Measurements from ENCODE around the gene SERPIND1.

DNA sequence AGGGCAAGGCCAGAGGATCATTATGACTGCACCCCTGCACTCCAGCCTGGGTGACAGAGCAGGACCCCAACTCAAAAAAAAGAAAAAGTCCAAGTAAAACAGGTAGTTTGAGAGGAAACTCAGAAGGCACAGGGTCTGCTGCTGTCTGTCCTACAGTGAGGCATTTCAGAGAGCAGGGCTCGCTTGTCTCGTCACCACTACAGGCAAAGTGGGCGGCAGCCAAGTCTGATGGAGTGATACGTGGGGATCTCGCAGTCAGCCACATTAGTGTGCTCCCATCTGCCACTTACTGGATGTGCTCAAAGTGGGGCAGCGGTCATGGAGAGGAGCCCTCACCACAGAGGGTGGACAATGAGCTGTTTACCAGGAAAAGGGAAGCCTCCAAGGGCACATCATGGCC lies 42.6 kb downstream of the SERPIND1 start:
- no peak for TF ChIP-seq POLR2A (IDR thresholded peaks at IDR 0.05)
- TF ChIP-seq, protein P1, sequence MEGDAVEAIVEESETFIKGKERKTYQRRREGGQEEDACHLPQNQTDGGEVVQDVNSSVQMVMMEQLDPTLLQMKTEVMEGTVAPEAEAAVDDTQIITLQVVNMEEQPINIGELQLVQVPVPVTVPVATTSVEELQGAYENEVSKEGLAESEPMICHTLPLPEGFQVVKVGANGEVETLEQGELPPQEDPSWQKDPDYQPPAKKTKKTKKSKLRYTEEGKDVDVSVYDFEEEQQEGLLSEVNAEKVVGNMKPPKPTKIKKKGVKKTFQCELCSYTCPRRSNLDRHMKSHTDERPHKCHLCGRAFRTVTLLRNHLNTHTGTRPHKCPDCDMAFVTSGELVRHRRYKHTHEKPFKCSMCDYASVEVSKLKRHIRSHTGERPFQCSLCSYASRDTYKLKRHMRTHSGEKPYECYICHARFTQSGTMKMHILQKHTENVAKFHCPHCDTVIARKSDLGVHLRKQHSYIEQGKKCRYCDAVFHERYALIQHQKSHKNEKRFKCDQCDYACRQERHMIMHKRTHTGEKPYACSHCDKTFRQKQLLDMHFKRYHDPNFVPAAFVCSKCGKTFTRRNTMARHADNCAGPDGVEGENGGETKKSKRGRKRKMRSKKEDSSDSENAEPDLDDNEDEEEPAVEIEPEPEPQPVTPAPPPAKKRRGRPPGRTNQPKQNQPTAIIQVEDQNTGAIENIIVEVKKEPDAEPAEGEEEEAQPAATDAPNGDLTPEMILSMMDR (IDR thresholded peaks at IDR 0.05): no peak

All from heart left ventricle (tissue), 13 donors.